HFF-Myc (cell line): ENCODE results near the gene ADAP1.

ENCODE experiments used
- DNase-seq: peaks from one replicate; pipeline ENCODE4 v3.0.0-alpha.2; 2011; ENCODE audit warnings: low read depth; ENCODE audit errors: extremely low read depth
- H3K4me3 ChIP-seq: replicated peaks from 2 replicates; pipeline ENCODE4 v1.5.1; 2011; ENCODE audit warnings: low read depth, mild to moderate bottlenecking, control low read depth, low read length
- TF ChIP-seq, protein P1 (sequence below): IDR thresholded peaks from 2 replicates; pipeline ENCODE4 v1.5.1; 2012; ENCODE audit warnings: mild to moderate bottlenecking, low read depth, low read length, control low read depth; ENCODE audit errors: missing control alignments

ADAP1 gene

GRCh38 chr7:981793-982510, 27.5 kb upstream of the ADAP1 start:
- H3K4me3 ChIP-seq = no peak overlapping the region
- DNase-seq = no peak
- TF ChIP-seq, protein P1, sequence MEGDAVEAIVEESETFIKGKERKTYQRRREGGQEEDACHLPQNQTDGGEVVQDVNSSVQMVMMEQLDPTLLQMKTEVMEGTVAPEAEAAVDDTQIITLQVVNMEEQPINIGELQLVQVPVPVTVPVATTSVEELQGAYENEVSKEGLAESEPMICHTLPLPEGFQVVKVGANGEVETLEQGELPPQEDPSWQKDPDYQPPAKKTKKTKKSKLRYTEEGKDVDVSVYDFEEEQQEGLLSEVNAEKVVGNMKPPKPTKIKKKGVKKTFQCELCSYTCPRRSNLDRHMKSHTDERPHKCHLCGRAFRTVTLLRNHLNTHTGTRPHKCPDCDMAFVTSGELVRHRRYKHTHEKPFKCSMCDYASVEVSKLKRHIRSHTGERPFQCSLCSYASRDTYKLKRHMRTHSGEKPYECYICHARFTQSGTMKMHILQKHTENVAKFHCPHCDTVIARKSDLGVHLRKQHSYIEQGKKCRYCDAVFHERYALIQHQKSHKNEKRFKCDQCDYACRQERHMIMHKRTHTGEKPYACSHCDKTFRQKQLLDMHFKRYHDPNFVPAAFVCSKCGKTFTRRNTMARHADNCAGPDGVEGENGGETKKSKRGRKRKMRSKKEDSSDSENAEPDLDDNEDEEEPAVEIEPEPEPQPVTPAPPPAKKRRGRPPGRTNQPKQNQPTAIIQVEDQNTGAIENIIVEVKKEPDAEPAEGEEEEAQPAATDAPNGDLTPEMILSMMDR = no peak

DNA sequence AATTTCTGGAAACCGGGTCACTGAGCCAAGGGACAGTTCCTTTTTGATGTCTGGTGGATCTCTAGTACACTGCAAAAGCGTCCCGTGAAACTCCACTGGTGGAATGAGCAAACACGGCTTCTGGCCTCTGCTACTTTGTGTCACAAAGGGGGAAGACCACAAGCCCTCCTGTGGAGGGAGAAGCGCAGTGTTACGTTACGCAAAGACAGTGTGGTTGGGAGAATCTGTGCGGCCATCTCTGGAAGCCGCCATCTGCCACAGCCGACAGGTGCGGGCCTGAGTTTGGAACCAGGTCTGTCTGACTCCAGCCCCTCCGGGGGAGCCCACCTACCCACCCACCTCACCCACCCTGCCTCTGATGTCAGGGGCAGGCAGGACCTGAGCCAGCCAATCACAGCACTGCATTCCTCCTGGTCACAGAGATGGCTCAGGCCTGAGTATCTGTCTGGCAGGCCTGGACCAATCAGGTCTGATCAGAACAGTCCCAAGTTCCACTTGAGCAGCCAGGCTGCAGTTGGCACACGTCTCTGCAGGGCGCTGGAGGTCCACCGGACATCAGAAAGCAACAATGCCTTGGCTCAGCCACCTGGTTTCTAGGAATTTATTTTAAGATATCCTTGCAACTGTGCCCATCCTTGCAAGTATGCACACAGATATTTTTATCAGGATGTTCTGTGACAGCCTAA, 25.5 kb upstream of the ADAP1 start:
- DNase-seq = no peak
- TF ChIP-seq, protein P1 = no peak
- no peak overlapping the region for H3K4me3 ChIP-seq

- no peak for DNase-seq
- TF ChIP-seq, protein P1 = no peak
- H3K4me3 ChIP-seq = no peak overlapping the region
These were observed 24.7 kb upstream of the ADAP1 start for GRCh38 chr7:979151-979550.

DNA sequence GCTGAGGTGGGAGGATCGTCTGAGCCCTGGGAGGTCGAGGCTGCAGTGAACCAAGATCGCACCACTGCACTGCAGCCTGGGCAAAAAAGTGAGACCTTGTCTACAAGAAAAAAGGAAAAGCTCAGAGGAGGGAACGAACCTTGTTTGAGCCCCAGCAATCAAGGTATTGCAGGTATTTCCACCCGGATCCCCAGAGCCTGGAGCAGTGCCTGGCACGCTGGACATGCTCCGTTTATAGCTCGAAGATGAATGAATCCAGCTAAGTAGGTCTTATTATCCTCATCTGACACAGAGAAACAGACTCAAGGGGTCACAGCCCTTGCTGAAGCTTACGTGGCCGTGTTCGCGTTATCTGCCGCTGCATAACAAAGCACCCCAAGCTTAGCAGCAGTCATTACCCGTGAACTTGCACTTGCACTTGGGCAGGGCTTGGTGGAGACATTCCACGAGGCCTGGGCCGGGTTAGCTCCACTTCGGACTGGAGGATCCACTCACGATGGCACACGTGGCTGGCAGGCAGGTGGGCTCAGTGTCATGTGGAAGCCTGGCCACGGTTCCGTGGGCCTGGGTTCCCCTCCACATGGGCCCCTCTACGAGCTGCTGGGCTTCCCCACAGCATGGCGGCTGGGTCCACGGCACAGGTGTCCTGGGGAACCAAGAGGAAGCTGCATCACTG, 24.1 kb upstream of the ADAP1 start:
- no peak for DNase-seq
- no peak overlapping the region for H3K4me3 ChIP-seq
- TF ChIP-seq, protein P1 = no peak

DNA sequence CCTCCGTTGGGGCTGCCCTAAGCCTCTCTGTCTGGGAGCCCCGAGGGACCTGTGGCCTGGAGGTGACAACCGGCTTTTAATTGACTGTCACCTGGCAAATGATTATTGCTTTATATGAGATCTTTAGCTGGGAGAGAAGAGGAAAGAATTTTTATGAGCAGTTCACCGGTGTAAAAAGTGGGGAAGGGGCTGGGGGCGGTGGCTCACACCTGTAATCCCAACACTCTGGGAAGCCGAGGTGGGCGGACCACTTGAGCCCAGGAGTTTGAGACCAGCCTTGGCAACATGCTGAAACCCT, 23.5 kb upstream of the ADAP1 start:
- TF ChIP-seq, protein P1 = no peak
- no peak overlapping the region for H3K4me3 ChIP-seq
- DNase-seq = no peak

- no peak for DNase-seq
- H3K4me3 ChIP-seq = no peak overlapping the region
- TF ChIP-seq, protein P1 = no peak
These were observed 23.0 kb upstream of the ADAP1 start for GRCh38 chr7:977326-978048.
